Vagina (tissue), 2 donors: ENCODE data around the gene SRRD. TPM values are rescaled to one million over a fixed set of nuclear protein-coding genes. Genes with fewer than 3 reads are reported as not detected.
A peak's percentile ranks its signal among the peaks of the same experiment; 100 is the strongest.

Source experiments
- DNase-seq, 2 donors: peaks; one replicate each; pipeline ENCODE4 v3.0.0-alpha.2; 2017; ENCODE audit errors: extremely low spot score in 2 of 2
- H3K27ac ChIP-seq: fragments of 200-600 bp; sonication (generic); one replicate; pipeline ENCODE4 v1.5.1; 2019
- H3K27me3 ChIP-seq: fragments of 200-600 bp; sonication (generic); one replicate; pipeline ENCODE4 v1.5.1; 2019
- H3K36me3 ChIP-seq, 2 donors: fragments of 200-600 bp; sonication (generic); one replicate each; pipeline ENCODE4 v1.5.1; 2017 to 2019
- H3K4me1 ChIP-seq: fragments of 200-600 bp; sonication (generic); one replicate; pipeline ENCODE4 v1.5.1; 2019
- H3K4me3 ChIP-seq, 2 donors: fragments of 200-600 bp; sonication (generic); 1 replicate in 1 of 2; 2 replicates in 1 of 2; pipeline ENCODE4 v1.5.1; 2016 to 2019
- H3K9me3 ChIP-seq: fragments of 200-600 bp; sonication (generic); one replicate; pipeline ENCODE4 v1.5.1; 2019
- POLR2A ChIP-seq, 2 donors: fragments of 450-650 bp; IDR thresholded peaks; one replicate each; pipeline ENCODE4 v1.6.1; 2017; ENCODE audit warnings: antibody characterized with exemption in 2 of 2, mild to moderate bottlenecking in 2 of 2, moderate library complexity in 2 of 2
- POLR2AphosphoS5 ChIP-seq, 2 donors: sonication (generic); formaldehyde crosslinking; IDR thresholded peaks; one replicate each; pipeline ENCODE4 v1.9.0; 2017; ENCODE audit warnings: antibody characterized with exemption in 2 of 2, mild to moderate bottlenecking in 2 of 2, low read depth in 1 of 2; ENCODE audit not compliant: insufficient read depth in 1 of 2
- intact Hi-C: fragments of 100-400 bp; cut with DNase I; formaldehyde crosslinking; loops from one replicate; pipeline ENCODE4 v1.15.1; 2023
- total RNA-seq: library from RNA; depleted of rRNA; stranded (reverse); fragments of >200 nt; gene quantifications from one replicate; pipeline ENCODE4 v1.2.3, GENCODE V29; 2016
- TF ChIP-seq, protein P1 (sequence below), 3 experiments: fragments of 450-650 bp in 2 of 3; fragments of 200-600 bp in 1 of 3; sonication (generic) in 1 of 3; IDR thresholded peaks; one replicate each; pipeline ENCODE4 v1.5.1; 2017 to 2019; ENCODE audit warnings: antibody characterized with exemption in 3 of 3, mild to moderate bottlenecking in 2 of 3, moderate library complexity in 2 of 3

The SRRD gene
- total RNA-seq, 1 donor from 2014 or later = 11.0 TPM

DNA sequence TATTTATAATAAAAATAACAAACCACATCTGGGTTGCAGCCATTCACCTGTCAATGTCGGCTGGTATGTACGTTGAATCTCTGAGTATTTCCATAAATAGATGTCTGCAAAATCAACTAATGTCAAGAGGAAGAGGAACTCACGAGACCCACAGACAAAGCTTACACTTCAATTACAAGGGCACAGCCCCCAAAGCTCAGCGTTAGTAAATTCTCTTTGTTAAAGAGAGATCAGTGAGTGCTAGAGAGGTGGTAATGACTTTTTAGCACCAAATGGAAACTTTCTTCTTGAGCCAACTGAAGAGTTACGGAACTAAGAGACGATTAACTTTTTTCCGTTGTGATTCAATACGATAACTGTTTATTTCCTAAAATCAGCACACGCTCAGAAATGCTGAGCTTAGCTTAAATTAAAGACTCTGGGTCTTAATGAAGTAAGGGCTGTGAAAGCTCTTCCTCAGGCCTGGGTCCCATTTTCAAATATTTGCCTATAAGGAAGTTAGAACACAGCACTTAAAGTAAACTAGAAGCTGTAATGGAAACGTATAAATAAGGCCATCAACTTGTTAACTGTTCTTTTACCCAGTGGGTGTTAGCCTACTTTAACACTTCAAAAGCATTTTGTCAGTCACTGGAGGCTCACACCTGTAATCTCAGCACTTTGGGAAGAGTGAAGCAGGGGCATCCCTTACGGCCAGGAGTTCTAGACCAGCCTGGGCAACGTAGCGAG, 51.4 kb downstream of the SRRD start:
- Histone ChIP-seq H3K9me3 (no peaks in the 10 kb centered on the region), H3K4me3 (no peak overlapping the region), H3K36me3 (peaks cover 0 to 24% of the 10 kb centered on the region in 2 donors), H3K27me3 (no peaks in the 10 kb centered on the region), H3K4me1 (no peaks in the 10 kb centered on the region), H3K27ac (no peak overlapping the region)
- no peak for DNase-seq
- intact Hi-C loops = no loop called here
- TF ChIP-seq POLR2AphosphoS5 (IDR thresholded peaks at IDR 0.05; ENCODE audit: insufficient read depth in 1 of 2, low read depth in 1 of 2) (no peak), POLR2A (IDR thresholded peaks at IDR 0.05) (no peak)
- TF ChIP-seq, protein P1, sequence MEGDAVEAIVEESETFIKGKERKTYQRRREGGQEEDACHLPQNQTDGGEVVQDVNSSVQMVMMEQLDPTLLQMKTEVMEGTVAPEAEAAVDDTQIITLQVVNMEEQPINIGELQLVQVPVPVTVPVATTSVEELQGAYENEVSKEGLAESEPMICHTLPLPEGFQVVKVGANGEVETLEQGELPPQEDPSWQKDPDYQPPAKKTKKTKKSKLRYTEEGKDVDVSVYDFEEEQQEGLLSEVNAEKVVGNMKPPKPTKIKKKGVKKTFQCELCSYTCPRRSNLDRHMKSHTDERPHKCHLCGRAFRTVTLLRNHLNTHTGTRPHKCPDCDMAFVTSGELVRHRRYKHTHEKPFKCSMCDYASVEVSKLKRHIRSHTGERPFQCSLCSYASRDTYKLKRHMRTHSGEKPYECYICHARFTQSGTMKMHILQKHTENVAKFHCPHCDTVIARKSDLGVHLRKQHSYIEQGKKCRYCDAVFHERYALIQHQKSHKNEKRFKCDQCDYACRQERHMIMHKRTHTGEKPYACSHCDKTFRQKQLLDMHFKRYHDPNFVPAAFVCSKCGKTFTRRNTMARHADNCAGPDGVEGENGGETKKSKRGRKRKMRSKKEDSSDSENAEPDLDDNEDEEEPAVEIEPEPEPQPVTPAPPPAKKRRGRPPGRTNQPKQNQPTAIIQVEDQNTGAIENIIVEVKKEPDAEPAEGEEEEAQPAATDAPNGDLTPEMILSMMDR (IDR thresholded peaks at IDR 0.05) = no peak

DNA sequence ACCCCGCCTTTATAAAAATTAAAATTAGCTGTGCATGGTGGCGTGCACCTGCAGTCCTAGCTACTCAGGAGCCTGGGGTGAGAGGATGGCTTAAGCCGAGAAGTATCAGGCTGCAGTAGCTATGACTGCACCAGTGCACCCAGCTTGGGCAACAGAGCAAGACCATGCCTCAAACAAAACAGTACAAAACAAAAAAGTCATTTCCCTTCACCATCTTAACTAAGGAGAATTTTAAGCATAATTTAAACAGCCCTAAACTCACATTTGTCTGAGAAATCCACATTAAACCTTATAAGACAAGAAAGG, 51.9 kb downstream of the SRRD start:
- Histone ChIP-seq H3K9me3 (no peaks in the 10 kb centered on the region), H3K36me3 (peaks cover 0 to 29% of the 10 kb centered on the region in 2 donors), H3K27ac (no peak overlapping the region), H3K27me3 (no peaks in the 10 kb centered on the region), H3K4me3 (no peak overlapping the region), H3K4me1 (no peaks in the 10 kb centered on the region)
- no peak for DNase-seq
- TF ChIP-seq POLR2AphosphoS5 (IDR thresholded peaks at IDR 0.05; ENCODE audit: insufficient read depth in 1 of 2, low read depth in 1 of 2) = no peak
- no peak for TF ChIP-seq POLR2A (IDR thresholded peaks at IDR 0.05)
- TF ChIP-seq, protein P1 (IDR thresholded peaks at IDR 0.05) = no peak
- intact Hi-C loops = no loop called here

DNA sequence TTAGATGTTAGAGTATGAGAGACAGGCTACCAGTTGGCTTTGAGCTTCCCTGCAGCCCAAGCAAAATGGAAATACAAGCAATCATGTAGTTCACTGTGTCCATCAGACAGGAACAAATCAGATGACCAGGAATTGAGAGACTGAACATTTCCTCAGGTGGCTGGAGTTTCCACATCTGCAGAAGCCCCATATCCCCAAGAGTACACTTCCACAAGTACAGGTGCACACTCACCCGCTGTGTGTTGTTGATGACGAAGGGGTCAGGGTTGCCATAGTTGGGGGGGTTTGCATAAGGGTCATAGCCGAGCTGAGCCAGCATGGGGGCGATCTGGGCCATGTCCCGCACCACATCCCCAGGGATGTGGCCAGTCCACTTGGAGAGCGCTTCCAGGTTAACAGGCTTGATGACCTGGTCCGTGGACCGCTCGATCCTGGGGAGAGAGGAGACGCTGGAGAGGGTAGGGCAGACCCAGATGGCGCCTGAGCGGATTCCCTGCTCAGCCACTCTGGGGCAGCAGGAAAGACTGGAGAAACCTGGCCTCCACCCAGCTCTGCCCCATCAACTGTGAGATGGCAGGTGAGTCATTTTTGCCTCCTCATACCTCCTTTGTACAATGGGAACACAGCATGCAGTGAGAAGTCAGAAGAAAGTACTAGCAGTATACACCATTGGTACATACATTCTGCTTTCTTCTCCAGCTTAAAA, 52.5 kb downstream of the SRRD start:
- Histone ChIP-seq H3K4me1 (no peaks in the 10 kb centered on the region), H3K4me3 (no peak overlapping the region), H3K36me3 (peaks cover 0 to 29% of the 10 kb centered on the region in 2 donors), H3K27ac (no peak overlapping the region), H3K27me3 (no peaks in the 10 kb centered on the region), H3K9me3 (no peaks in the 10 kb centered on the region)
- DNase-seq = no peak
- intact Hi-C loops = no loop called here
- TF ChIP-seq POLR2A (IDR thresholded peaks at IDR 0.05) (no peak), POLR2AphosphoS5 (IDR thresholded peaks at IDR 0.05; ENCODE audit: insufficient read depth in 1 of 2, low read depth in 1 of 2) (peak in 1 of 2 donors; percentile 30)
- TF ChIP-seq, protein P1 (IDR thresholded peaks at IDR 0.05) = no peak

DNA sequence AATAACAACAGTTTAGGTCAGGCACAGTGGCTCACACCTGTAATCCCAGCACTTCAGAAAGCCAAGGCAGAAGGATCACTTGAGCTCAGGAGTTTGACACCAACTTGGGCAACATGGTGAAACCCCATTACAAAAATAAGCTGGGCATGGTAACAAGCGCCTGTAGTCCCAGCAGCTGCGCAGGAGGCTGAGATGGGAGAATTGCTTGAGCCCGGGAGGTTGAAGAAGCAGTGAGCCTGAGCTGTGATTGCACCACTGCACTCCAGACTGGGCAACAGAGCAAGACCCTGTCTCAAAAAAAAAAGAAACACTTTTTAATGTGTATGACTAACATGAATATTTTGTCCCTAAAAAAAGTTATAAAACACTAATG, 53.1 kb downstream of the SRRD start:
- intact Hi-C loops = no loop called here
- Histone ChIP-seq H3K36me3 (peaks cover 0 to 29% of the 10 kb centered on the region in 2 donors), H3K4me1 (no peaks in the 10 kb centered on the region), H3K9me3 (no peaks in the 10 kb centered on the region), H3K4me3 (no peak overlapping the region), H3K27me3 (no peaks in the 10 kb centered on the region), H3K27ac (no peak overlapping the region)
- DNase-seq = no peak
- no peak for TF ChIP-seq POLR2AphosphoS5 (IDR thresholded peaks at IDR 0.05; ENCODE audit: insufficient read depth in 1 of 2, low read depth in 1 of 2)
- TF ChIP-seq, protein P1 (IDR thresholded peaks at IDR 0.05) = no peak
- TF ChIP-seq POLR2A (IDR thresholded peaks at IDR 0.05) = no peak

DNA sequence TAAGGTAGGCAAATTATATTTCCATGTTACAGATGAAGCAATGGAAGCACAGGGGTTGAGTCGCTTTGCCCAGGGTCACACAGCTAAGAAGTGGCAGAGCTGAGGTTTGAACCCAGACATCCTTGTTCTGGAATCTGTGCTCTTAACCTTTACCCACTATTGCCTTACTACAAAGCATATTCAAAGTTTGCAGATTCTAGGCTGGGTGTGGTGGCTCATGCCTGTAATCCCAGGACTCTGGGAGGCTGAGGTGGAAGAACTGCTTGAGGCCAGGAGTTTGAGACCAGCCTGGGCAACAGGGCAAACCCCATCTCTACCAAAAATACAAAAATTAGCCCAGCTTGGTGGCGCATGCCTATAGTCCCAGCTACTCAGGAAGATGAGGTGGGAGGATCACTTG, 56.4 kb downstream of the SRRD start:
- intact Hi-C loops = no loop called here
- TF ChIP-seq, protein P1 (IDR thresholded peaks at IDR 0.05) = no peak
- TF ChIP-seq POLR2A (IDR thresholded peaks at IDR 0.05) (no peak), POLR2AphosphoS5 (IDR thresholded peaks at IDR 0.05; ENCODE audit: insufficient read depth in 1 of 2, low read depth in 1 of 2) (no peak)
- H3K27me3 ChIP-seq = no peaks in the 10 kb centered on the region
- no peak overlapping the region for H3K27ac ChIP-seq
- H3K4me3 ChIP-seq = no peak overlapping the region
- DNase-seq = no peak
- no peaks in the 10 kb centered on the region for H3K9me3 ChIP-seq
- H3K36me3 ChIP-seq = peaks cover 0 to 20% of the 10 kb centered on the region in 2 donors
- H3K4me1 ChIP-seq = no peaks in the 10 kb centered on the region
